Esophagus muscularis mucosa (tissue), 4 donors: ENCODE measurements around the gene LAMA5. TPM values are rescaled to one million over a fixed set of nuclear protein-coding genes. Genes with fewer than 3 reads are reported as not detected.

Experiments used
- DNase-seq: peaks from one replicate; pipeline ENCODE4 v3.0.0-alpha.2; 2017; ENCODE audit errors: extremely low spot score
- H3K27ac ChIP-seq, 4 donors: fragments of 200-600 bp; sonication (generic); replicated peaks in 1 of 4; 1 replicate in 3 of 4; 2 replicates in 1 of 4; pipeline ENCODE4 v1.5.1; 2016 to 2019; ENCODE audit warnings: mild to moderate bottlenecking in 1 of 4
- H3K27me3 ChIP-seq, 4 donors: fragments of 200-600 bp; sonication (generic); one replicate each; pipeline versions ENCODE4 v1.5.1 to v1.6.0; 2016 to 2019
- H3K36me3 ChIP-seq, 4 donors: fragments of 200-600 bp; sonication (generic); one replicate each; pipeline ENCODE4 v1.5.1; 2016 to 2019
- H3K4me1 ChIP-seq, 4 donors: fragments of 200-600 bp; sonication (generic); one replicate each; pipeline ENCODE4 v1.5.1; 2016 to 2019
- H3K4me3 ChIP-seq, 4 donors: fragments of 200-600 bp; sonication (generic); 1 replicate in 2 of 4; 2 replicates in 2 of 4; pipeline ENCODE4 v1.5.1; 2016 to 2019; ENCODE audit warnings: mild to moderate bottlenecking in 4 of 4, moderate library complexity in 1 of 4
- H3K9me3 ChIP-seq, 4 donors: fragments of 200-600 bp; sonication (generic); 1 replicate in 3 of 4; 2 replicates in 1 of 4; pipeline ENCODE4 v1.5.1; 2016 to 2019
- EP300 ChIP-seq: sonication (generic); formaldehyde crosslinking; IDR thresholded peaks from one replicate; pipeline ENCODE4 v1.6.1; 2017; ENCODE audit warnings: antibody characterized with exemption
- POLR2A ChIP-seq: fragments of 450-650 bp; IDR thresholded peaks from one replicate; pipeline ENCODE4 v1.6.1; 2017; ENCODE audit warnings: antibody characterized with exemption, moderate library complexity, mild to moderate bottlenecking, low read depth
- POLR2AphosphoS5 ChIP-seq, 2 donors: sonication (generic); formaldehyde crosslinking; IDR thresholded peaks; one replicate each; pipeline ENCODE4 v1.6.1; 2017; ENCODE audit warnings: antibody characterized with exemption in 2 of 2
- WGBS: methylation state at CpG from one replicate; pipeline ENCODE4 v1.1.5; 2018; 5-methylcytosine and 5-hydroxymethylcytosine counted together
- intact Hi-C: fragments of 100-400 bp; cut with DNase I; formaldehyde crosslinking; loops from one replicate; pipeline ENCODE4 v1.15.1; 2023
- total RNA-seq, 4 donors: library from RNA; depleted of rRNA; stranded (reverse); fragments of >200 nt; gene quantifications; one replicate each; pipeline versions ENCODE4 v1.1.0 to v1.2.1, GENCODE V29; 2016
- TF ChIP-seq, protein P1 (sequence below), 3 experiments: fragments of 200-600 bp in 2 of 3; fragments of 450-650 bp in 1 of 3; sonication (generic) in 2 of 3; IDR thresholded peaks; one replicate each; pipeline ENCODE4 v1.5.1; 2017 to 2019; ENCODE audit warnings: antibody characterized with exemption in 3 of 3, mild to moderate bottlenecking in 2 of 3, moderate library complexity in 1 of 3

The LAMA5 gene
- total RNA-seq, 4 donors from 2014 or later, result 70.1 to 257 (median 150) TPM

DNA sequence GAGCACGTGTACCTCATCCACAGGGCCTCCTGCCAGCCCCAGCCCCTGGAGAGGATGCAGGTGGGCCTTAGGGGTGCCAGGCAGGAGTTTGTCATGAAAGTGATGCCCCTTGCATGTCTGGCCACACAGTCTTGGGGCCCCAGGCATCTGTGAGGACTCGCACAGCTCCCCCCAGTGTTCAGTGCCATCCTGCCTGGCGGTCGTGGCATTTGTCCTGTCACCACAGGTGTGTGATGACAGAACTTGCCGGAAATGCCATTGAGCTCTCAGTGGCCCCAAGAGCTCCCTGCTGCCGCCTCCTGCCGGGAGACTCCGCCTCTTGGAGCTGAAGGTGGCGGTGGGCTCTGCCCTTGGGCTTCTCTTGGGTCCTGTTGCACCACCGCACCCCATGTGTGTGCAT lies 94.9 kb downstream of the LAMA5 start:
- intact Hi-C loops, result no loop called here
- peaks cover 0 to 12% (median 0%) of the 10 kb centered on the region in 4 donors for H3K4me1 ChIP-seq
- no peak overlapping the region for H3K4me3 ChIP-seq
- no peak overlapping the region for H3K27ac ChIP-seq
- 91% methylated on average over 5 of the region's 10 CpGs for WGBS
- H3K36me3 ChIP-seq, result peaks cover 27 to 78% (median 66%) of the 10 kb centered on the region in 4 donors
- DNase-seq, result no peak
- TF ChIP-seq POLR2A, result no peak
- TF ChIP-seq POLR2AphosphoS5 (IDR thresholded peaks at IDR 0.05), result no peak
- TF ChIP-seq, protein P1, sequence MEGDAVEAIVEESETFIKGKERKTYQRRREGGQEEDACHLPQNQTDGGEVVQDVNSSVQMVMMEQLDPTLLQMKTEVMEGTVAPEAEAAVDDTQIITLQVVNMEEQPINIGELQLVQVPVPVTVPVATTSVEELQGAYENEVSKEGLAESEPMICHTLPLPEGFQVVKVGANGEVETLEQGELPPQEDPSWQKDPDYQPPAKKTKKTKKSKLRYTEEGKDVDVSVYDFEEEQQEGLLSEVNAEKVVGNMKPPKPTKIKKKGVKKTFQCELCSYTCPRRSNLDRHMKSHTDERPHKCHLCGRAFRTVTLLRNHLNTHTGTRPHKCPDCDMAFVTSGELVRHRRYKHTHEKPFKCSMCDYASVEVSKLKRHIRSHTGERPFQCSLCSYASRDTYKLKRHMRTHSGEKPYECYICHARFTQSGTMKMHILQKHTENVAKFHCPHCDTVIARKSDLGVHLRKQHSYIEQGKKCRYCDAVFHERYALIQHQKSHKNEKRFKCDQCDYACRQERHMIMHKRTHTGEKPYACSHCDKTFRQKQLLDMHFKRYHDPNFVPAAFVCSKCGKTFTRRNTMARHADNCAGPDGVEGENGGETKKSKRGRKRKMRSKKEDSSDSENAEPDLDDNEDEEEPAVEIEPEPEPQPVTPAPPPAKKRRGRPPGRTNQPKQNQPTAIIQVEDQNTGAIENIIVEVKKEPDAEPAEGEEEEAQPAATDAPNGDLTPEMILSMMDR (IDR thresholded peaks at IDR 0.05), result no peak
- no peak for TF ChIP-seq EP300
- no peaks in the 10 kb centered on the region for H3K27me3 ChIP-seq
- no peaks in the 10 kb centered on the region for H3K9me3 ChIP-seq

DNA sequence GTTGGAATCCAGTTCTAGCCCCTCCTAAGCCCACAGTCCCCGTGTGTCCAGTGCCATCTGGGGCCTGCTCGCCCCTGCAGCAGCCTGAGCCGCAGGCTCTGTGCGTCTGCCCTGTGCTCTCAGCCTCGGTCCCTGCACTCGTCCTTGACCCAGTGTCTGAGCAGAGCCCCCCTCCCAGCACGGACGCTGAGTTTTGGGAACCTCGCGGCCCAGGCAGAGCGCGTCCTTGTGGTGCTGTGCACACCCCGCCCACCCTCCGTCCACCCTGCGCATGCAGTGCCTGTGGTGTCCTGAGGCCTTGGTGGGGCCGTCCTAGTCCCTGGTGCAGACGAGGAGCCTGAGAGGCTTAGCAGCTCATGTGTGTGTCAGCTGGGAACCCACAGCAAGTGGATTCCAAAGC lies 97.2 kb downstream of the LAMA5 start:
- intact Hi-C loops, result no loop called here

DNA sequence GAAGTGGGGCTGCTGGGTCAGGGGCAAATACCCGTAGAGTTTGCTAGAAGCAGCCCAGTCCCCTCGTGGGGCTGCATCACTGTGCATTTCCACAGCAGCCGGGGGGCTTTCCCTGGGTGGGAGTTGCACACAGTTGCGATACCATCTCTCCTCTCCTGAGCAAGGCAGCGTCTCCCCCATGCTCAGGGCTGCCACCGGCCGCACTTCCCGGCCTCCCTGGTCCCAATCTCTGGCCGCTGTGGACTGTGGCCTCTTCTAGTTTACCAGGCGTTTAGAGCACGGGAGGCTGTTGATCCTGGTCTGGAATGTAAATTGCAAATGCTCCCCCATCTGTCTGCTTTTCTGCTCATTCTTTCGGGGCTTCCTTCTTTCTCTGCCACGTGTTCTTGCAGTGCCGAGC lies 97.7 kb downstream of the LAMA5 start:
- H3K36me3 ChIP-seq, result peaks cover 30 to 84% (median 73%) of the 10 kb centered on the region in 4 donors
- no peak for DNase-seq

More for the DNA sequence above, 97.2 kb downstream of the LAMA5 start:
- no peaks in the 10 kb centered on the region for H3K9me3 ChIP-seq
- H3K36me3 ChIP-seq, result peaks cover 30 to 81% (median 72%) of the 10 kb centered on the region in 4 donors
- TF ChIP-seq POLR2A (no peak), EP300 (no peak), POLR2AphosphoS5 (IDR thresholded peaks at IDR 0.05) (no peak)
- TF ChIP-seq, protein P1 (IDR thresholded peaks at IDR 0.05), result no peak
- peaks cover 0 to 7% (median 0%) of the 10 kb centered on the region in 4 donors for H3K4me1 ChIP-seq
- no peaks in the 10 kb centered on the region for H3K27me3 ChIP-seq
- H3K4me3 ChIP-seq, result no peak overlapping the region
- no peak overlapping the region for H3K27ac ChIP-seq
- 90% methylated on average over 15 of the region's 17 CpGs for WGBS
- no peak for DNase-seq

DNA sequence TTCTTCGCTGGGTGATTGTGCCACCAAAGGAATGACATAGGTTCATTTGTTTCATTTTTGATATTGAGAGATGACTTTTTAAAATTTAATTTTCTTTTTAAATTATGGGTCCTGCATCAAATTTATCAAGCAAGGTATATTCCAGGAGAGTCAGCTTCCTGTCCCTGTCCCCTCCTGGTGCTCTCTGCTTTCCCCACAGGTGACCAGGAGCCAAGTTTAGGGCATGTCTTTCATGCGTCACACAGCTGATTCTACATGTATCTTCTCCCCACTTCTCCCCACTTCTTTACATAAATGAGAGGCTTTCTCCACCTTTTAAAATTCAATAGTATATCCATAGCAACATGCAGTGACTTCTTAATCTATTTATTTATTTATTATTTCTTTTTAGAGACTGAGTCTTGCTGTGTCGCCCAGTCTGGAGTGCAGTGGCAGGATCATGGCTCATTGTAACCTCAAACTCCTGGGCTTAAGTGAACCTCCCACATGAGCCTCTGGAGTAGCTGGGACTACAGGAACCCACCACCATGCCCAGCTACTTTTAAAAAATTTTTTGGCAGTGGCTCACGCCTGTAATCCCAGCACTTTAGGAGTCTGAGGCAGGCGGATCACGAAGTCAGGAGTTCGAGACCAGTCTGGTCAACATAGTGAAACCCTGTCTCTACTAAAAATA lies 98.7 kb downstream of the LAMA5 start:
- TF ChIP-seq EP300, result no peak
- TF ChIP-seq POLR2A, result no peak
- TF ChIP-seq POLR2AphosphoS5 (IDR thresholded peaks at IDR 0.05), result no peak
- TF ChIP-seq, protein P1 (IDR thresholded peaks at IDR 0.05), result no peak
- intact Hi-C loops, result no loop called here

More for the DNA sequence above, 97.7 kb downstream of the LAMA5 start:
- no peak overlapping the region for H3K4me3 ChIP-seq
- TF ChIP-seq, protein P1 (IDR thresholded peaks at IDR 0.05), result no peak
- no peak for TF ChIP-seq EP300
- no peak for TF ChIP-seq POLR2A
- no peak for TF ChIP-seq POLR2AphosphoS5 (IDR thresholded peaks at IDR 0.05)
- no peak overlapping the region for H3K27ac ChIP-seq
- no peaks in the 10 kb centered on the region for H3K9me3 ChIP-seq
- WGBS, result 69% methylated on average over 8 of the region's 14 CpGs
- intact Hi-C loops, result no loop called here
- peaks cover 0 to 7% (median 0%) of the 10 kb centered on the region in 4 donors for H3K4me1 ChIP-seq
- no peaks in the 10 kb centered on the region for H3K27me3 ChIP-seq

More for the DNA sequence above, 98.7 kb downstream of the LAMA5 start:
- WGBS, result 81% methylated on average over 7 of the region's 7 CpGs
- H3K4me3 ChIP-seq, result no peak overlapping the region
- H3K9me3 ChIP-seq, result no peaks in the 10 kb centered on the region
- peaks cover 26 to 84% (median 73%) of the 10 kb centered on the region in 4 donors for H3K36me3 ChIP-seq
- H3K27me3 ChIP-seq, result no peaks in the 10 kb centered on the region
- H3K27ac ChIP-seq, result no peak overlapping the region
- peaks cover 0 to 7% (median 0%) of the 10 kb centered on the region in 4 donors for H3K4me1 ChIP-seq
- DNase-seq, result no peak
